G401 (cell line): Measurements from ENCODE around the gene ABCB6. TPM values are rescaled to one million over a fixed set of nuclear protein-coding genes. Genes with fewer than 3 reads are reported as not detected.
"Not testable (repeated sequence)": the region's sequence is repeated elsewhere in the genome, so short reads cannot be mapped to it uniquely, and the experiment has no call there.

Source experiments
- DNase-seq: peaks from one replicate; pipeline ENCODE4 v3.0.0-alpha.2; 2015; ENCODE audit warnings: low spot score
- in situ Hi-C: cut with HindIII; loops from 2 replicates; pipeline ENCODE4 v1.10.0; 2016; ENCODE audit warnings: low sequenced_read_pairs, mixed read lengths
- total RNA-seq: library from RNA; depleted of rRNA; stranded (reverse); fragments of >200 nt; shearing (Covaris generic); gene quantifications from 2 replicates; pipeline ENCODE4 v1.2.3, GENCODE V29; 2014

Gene ABCB6
- total RNA-seq, 1 experiment from 2014 or later = 14.1 TPM

- in situ Hi-C loops, DNase-seq: not testable (repeated sequence)
Measured at GRCh38 chr2:219201331-219201730, 17.4 kb downstream of the ABCB6 start.

GRCh38 chr2:219200502-219201326, 18.0 kb downstream of the ABCB6 start:
- DNase-seq, in situ Hi-C loops: not testable (repeated sequence)

DNA sequence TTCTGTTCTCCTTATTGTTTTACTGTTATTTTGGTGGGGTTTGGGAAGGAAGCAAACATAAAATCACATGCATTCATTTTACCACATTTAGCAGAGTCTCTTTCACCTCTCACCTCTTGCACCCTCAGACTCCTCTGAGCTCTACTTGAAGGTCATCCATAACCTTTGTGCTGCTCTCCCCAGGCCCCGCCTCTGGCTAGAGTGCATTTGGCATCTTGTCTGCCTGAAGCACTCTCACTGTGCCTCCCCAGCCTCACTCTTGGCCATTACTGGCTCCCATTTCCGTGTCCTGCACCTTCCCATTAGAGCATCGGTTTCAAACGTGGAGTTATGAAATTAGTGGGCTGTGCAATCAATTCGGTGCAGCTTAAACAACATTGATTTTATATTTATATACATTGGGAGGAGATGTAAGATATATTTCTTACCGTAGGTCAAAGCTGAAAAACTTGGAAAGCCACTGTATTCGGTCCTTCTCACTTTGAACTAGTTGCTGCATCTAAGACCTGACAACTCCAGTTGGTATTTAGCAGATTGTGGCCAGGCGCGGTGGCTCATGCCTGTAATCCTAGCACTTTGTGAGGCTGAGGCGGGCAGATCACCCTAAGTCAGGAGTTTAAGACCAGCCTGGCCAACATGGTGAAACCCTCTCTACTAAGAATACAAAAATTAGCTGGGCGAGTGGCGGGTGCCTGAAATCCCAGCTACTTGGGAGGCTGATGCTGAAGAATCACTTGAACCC, 19.1 kb downstream of the ABCB6 start:
- in situ Hi-C loops = no loop called here
- no peak for DNase-seq

DNA sequence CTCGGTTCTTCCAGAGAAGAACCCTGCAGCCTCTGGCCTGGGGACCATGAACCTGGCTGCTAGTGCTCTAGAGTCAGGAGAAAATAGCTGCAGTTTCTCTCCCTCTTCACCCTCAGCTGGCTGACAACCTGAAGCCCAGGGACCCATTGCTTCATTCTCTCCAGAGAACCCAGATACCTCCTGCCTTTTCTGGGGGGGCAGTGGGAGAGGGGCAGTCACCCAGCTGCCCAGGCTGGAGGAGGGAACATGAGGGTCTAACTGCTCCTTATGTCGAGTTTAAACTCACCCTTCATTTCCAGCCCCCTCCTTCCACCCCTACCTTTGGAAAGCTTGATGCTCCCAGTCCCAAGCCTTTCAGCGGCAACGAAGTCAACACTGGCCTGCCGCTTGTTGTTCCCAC, 19.8 kb downstream of the ABCB6 start:
- DNase-seq = no peak
- in situ Hi-C loops = no loop called here

DNA sequence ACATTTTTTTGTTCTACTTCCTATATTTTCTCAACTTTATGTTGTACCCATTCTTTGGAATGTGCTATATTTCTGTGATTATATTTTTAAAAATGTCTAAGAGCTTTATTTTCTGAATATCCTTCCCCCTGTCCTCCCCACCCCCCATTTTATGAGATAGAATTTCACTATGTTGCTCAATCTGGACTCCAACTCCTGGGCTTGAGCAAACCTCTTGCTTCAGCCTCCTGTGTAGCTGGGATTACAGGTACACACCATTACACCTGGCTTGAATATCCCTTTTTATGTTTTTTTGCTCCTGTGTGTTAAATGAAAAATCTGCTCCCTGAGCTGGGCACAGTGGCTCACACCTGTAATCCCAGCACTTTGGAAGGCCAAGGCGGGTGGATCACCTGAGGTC, 21.4 kb downstream of the ABCB6 start:
- DNase-seq = no peak
- in situ Hi-C loops = no loop called here

DNA sequence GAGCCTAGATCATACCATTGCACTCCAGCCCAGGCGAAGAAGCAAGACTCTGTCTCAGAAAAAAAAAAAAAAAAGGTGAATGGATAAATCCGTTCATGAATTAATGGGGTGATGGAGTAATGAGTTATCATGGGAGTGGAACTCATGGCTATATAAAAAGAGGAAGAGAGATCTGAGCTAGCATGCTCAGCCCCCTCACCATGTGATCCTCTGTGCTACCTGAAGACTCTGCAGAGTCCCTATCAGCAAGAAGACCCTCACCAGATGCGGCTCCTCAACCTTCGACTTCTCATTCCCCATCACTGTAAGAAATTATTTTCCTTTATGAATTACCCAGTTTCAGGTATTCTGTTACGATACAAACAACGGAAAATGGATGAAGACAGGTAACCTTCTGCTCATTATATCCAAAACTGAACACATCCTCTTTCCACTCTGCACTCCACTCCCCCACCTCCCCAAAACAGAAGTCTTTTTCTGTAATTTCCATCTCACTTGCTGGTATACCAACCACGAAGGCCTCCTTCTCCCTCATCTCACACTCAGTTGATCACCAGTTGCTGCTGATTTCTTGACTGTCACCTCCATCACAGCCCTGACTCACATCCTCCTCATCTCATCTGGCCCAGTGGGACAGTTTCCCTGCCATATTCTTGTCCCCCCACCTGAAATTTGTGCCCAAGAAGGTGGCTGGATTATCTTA, 31.9 kb downstream of the ABCB6 start:
- no peak for DNase-seq
- in situ Hi-C loops = no loop called here

- in situ Hi-C loops = no loop called here
- peak; percentile 96 for DNase-seq
Measured at GRCh38 chr2:219184121-219184520, 34.6 kb downstream of the ABCB6 start.

- DNase-seq = no peak
- in situ Hi-C loops = no loop called here
Measured at GRCh38 chr2:219183151-219183772, 35.5 kb downstream of the ABCB6 start.

DNA sequence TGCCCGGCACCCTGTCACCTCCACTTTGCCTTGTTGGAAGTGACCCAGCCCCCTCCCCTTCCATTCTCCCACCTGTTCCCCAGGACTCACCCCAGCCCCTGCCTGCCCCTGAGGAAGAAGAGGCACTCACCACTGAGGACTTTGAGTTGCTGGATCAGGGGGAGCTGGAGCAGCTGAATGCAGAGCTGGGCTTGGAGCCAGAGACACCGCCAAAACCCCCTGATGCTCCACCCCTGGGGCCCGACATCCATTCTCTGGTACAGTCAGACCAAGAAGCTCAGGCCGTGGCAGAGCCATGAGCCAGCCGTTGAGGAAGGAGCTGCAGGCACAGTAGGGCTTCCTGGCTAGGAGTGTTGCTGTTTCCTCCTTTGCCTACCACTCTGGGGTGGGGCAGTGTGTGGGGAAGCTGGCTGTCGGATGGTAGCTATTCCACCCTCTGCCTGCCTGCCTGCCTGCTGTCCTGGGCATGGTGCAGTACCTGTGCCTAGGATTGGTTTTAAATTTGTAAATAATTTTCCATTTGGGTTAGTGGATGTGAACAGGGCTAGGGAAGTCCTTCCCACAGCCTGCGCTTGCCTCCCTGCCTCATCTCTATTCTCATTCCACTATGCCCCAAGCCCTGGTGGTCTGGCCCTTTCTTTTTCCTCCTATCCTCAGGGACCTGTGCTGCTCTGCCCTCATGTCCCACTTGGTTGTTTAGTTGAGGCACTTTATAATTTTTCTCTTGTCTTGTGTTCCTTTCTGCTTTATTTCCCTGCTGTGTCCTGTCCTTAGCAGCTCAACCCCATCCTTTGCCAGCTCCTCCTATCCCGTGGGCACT, 36.2 kb downstream of the ABCB6 start:
- peak; percentile 15 for DNase-seq
- in situ Hi-C loops = no loop called here

DNA sequence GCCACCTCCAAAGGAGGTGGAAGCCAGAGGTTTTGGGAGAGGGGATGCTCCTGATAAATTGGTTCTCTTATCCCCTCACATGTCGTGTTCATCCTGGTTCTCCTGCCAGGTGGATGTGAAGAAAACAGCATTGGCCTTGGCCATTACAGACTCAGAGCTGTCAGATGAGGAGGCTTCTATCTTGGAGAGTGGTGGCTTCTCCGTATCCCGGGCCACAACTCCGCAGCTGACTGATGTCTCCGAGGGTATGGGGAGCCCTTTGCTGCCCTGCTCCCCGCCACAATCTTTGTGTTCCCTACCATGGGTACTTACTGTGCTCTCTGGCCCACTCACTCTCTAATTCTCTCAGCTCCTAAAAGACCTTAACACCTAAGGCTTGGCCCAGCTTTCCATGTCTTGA, 37.2 kb downstream of the ABCB6 start:
- in situ Hi-C loops = no loop called here
- no peak for DNase-seq

DNA sequence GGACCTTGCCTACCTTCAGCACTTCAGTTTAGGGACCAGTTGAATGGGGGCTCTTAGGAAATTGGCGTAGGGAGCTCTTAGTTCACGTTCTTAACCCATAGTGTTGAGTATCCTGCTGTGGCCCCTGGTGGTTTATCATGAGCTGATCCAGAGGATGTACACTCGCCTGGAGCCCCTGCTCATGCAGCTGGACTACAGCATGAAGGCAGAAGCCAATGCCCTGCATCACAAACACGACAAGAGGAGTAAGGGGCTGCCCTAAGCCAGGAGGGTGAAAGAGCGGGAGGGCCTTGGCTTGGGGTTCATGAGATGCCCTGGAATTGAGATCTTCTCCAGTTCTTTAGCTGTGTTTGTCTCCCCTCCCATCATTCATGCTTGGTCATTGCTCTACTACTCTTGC, 37.8 kb downstream of the ABCB6 start:
- DNase-seq = no peak

DNA sequence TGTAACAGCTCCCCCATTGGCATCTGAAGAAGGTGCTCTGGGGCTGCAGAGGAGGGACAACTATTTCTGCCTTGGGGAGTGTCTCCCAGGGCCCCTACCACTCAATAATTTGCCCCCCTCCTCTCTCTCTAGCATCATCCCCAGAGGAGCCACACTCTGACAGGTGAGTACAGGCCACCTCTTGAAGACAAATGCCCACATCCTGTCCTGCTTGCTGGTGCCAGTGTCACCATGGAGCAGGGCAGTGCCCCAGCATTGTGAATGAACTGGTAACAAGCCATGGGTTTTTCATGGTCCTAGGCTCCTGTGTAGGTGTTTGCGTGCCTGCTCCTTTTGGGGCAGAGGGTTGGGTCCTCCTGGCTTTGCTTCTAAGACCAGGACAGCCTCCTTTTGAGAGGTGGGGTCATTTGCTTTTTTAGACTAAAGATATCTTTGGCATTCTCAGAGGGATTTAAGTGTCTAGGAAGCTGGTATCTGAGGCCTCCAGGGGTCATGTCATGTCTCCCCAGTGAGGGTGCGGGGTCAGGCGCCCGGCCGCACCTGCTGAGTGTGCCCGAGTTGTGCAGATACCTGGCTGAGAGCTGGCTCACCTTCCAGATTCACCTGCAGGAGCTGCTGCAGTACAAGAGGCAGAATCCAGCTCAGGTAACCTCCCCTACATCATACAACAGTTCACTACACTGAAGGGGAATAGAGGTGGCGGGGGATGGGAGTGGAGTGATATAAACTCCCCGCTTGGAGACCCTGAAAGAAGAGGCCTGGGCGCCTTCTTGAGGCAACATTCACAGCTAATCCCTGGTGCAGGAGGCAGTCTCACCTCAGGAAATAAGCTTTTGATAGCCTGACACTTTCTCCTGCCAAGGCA, 38.9 kb downstream of the ABCB6 start:
- in situ Hi-C loops = no loop called here
- no peak for DNase-seq

More for the DNA sequence above, 37.8 kb downstream of the ABCB6 start:
- in situ Hi-C loops = no loop called here

DNA sequence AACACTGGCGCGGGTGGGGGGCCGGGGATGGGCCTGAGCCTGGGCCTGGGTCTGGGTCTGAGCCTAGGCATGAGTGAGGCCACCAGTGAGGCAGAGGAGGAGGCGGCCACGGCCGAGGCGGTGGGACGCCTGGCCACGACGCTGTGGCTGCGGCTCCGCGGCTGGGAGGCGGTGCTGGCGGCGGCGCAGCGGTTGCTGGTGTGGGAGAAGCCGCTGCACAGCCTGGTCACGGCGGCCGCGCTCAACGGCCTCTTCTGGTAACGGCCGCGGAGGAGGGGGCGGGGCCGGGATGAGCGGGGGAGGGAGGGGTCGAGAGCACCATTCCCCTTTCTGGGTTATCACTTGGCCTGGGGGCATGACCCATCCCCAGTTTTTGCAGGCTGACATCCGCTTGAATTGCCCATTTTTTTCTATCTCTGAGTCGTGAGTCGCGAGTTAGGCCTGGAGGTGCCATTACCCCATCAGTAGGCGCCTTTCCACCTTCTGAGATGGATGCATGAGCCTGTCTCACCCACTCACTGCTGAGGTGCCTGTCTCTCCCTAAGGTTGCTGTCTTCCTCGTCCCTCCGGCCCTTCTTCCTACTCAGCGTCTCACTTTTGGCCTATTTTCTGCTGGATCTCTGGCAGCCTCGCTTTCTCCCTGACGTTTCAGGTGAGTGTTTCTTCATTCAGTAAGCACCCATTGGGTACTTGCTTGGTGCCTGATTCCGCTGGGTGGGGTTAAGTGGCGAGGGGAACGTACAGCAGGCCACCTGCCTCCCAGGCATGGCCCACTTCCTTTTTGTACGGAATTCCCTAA, 40.2 kb downstream of the ABCB6 start:
- in situ Hi-C loops = no loop called here
- peak; percentile 41 for DNase-seq

DNA sequence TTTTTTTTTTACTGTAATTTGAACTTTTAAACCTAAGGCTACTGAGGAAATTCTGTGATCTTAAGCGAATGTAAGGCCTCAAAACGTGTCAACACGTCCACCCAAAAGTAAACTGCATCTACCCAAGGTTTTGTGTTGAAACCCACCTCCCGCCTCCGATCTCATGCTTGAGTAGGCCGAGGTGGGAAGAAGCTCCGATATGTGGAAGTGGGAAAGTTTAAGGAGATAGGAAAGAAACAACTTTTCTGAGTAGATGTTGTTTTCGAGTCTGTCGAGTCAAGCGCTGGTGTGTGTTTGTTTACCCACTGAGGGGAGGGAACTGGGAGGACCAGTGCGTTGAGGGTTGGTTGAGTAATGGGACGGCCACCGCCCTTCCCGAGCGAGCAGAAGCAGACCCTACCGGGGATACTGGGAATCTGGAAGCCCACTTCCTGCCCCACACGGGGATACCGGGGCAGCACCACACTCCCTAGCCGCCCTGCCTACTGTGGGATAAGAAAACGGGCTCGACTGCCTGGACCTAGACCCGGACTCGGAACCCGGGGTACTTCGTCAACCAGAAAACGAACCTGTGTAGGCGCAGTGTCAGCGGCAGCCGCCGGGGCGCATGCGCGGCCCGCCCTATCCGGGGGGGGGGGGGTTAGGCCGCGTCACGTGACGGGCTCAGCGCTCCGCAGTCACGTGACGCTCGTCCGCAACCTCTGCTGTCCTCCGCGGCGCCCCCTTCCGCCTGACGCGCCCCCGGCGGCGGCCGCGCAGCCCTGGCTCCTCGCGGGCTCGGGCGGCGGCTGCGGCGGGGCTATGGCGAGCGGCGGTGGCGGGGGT, 41.0 kb downstream of the ABCB6 start, which contains the start of gene RETREG2:
Gene RETREG2 (plus strand): TSS at position 724 of the 825 bp plus-strand sequence. CDS start 78 bp downstream, at position 802.
- in situ Hi-C loops = no loop called here

GRCh38 chr2:219176818-219177551, 41.8 kb downstream of the ABCB6 start, which contains the start of gene CNPPD1:
Gene CNPPD1 (minus strand): TSS chr2:219176925. CDS start chr2:219176828, 97 bp downstream.
- in situ Hi-C loops = no loop called here
- peak; percentile 85 for DNase-seq

More for the DNA sequence above, 41.0 kb downstream of the ABCB6 start, which contains the start of gene RETREG2:
- DNase-seq = peak; percentile 86
